H1 (cell line): Measurements from ENCODE around the gene PCDHB7. TPM values are rescaled to one million over a fixed set of nuclear protein-coding genes. Genes with fewer than 3 reads are reported as not detected.
A peak's percentile ranks its signal among the peaks of the same experiment; 100 is the strongest.

ENCODE experiments used
- CTCF ChIA-PET: fragments of 300-600 bp; sonication (Branson Sonifier 250); formaldehyde crosslinking; loops from one replicate; lab custom pipeline; 2021; ENCODE audit not compliant: partially characterized antibody; lab: Charles Lee
- POLR2A ChIA-PET: fragments of 300-600 bp; sonication (Branson Sonifier 250); formaldehyde crosslinking; loops from one replicate; lab custom pipeline; 2021; ENCODE audit warnings: inconsistent platforms; ENCODE audit not compliant: partially characterized antibody; lab: Charles Lee
- DNase-seq, 2 experiments: peaks; one replicate each; pipeline versions ENCODE4 v3.0.0 to v3.0.0-alpha.2; 2010 to 2022; ENCODE audit warnings: low spot score in 2 of 2, low read depth in 1 of 2, mixed read lengths in 1 of 2
- FAIRE-seq: peaks from 2 replicates; lab custom pipeline; 2011; peaks lifted over from hg19 to GRCh38; lab: Jason Lieb, UNC
- H2AFZ ChIP-seq: 2 replicates; pipeline ENCODE4 v1.8.1; 2012; ENCODE audit warnings: low read length, inconsistent platforms
- H2AK5ac ChIP-seq: 2 replicates; pipeline ENCODE4 v1.6.1; 2013; ENCODE audit warnings: low read depth, low read length
- H2BK120ac ChIP-seq: replicated peaks from 2 replicates; pipeline ENCODE3; 2013; ENCODE audit warnings: low read depth, low read length, inconsistent platforms
- H2BK12ac ChIP-seq: 2 replicates; pipeline ENCODE4 v1.6.1; 2013; ENCODE audit warnings: low read depth, low read length
- H2BK15ac ChIP-seq: 2 replicates; pipeline ENCODE4 v1.6.1; 2013; ENCODE audit warnings: low read length
- H2BK20ac ChIP-seq: 2 replicates; pipeline ENCODE4 v1.6.1; 2013; ENCODE audit warnings: low read length
- H2BK5ac ChIP-seq: 2 replicates; pipeline ENCODE4 v1.6.1; 2013; ENCODE audit warnings: low read depth, low read length
- H3K14ac ChIP-seq: 2 replicates; pipeline ENCODE4 v1.6.1; 2013; ENCODE audit warnings: inconsistent platforms; ENCODE audit not compliant: insufficient read length
- H3K18ac ChIP-seq: 2 replicates; pipeline ENCODE4 v1.6.1; 2013; ENCODE audit warnings: low read length; ENCODE audit errors: extremely low read depth
- H3K23ac ChIP-seq: 2 replicates; pipeline ENCODE4 v1.6.1; 2013; ENCODE audit warnings: inconsistent platforms; ENCODE audit not compliant: insufficient read length
- H3K23me2 ChIP-seq: 2 replicates; pipeline ENCODE4 v1.6.1; 2013; ENCODE audit warnings: low read depth, low read length
- H3K27ac ChIP-seq: 2 replicates; pipeline ENCODE4 v1.6.1; 2011; ENCODE audit warnings: low read depth, low read length, inconsistent platforms
- H3K27me3 ChIP-seq, 4 experiments: replicated peaks in 1 of 4; 1 replicate in 1 of 4; 2 replicates in 3 of 4; pipeline versions ENCODE4 v1.6.1 to v1.8.1; 2011 to 2013; ENCODE audit warnings: low read length in 3 of 4, mild to moderate bottlenecking in 3 of 4, inconsistent platforms in 2 of 4, mixed read lengths in 2 of 4, moderate library complexity in 1 of 4; ENCODE audit not compliant: control insufficient read depth in 3 of 4, insufficient read depth in 3 of 4; ENCODE audit errors: extremely low read depth in 1 of 4
- H3K36me3 ChIP-seq, 4 experiments: 2 replicates each; pipeline versions ENCODE4 v1.6.1 to v1.8.1; 2011 to 2013; ENCODE audit warnings: mild to moderate bottlenecking in 4 of 4, low read length in 3 of 4, moderate library complexity in 2 of 4, control low read depth in 1 of 4, inconsistent platforms in 1 of 4; ENCODE audit not compliant: insufficient read depth in 4 of 4, control insufficient read depth in 2 of 4
- H3K4ac ChIP-seq: replicated peaks from 2 replicates; pipeline ENCODE3; 2013; ENCODE audit warnings: low read length, low read depth, mixed read lengths, inconsistent platforms; ENCODE audit not compliant: insufficient read length
- H3K4me1 ChIP-seq, 4 experiments: replicated peaks in 1 of 4; 1 replicate in 1 of 4; 2 replicates in 3 of 4; pipeline versions ENCODE4 v1.6.1 to v1.8.1; 2011 to 2013; ENCODE audit warnings: low read length in 3 of 4, inconsistent platforms in 2 of 4, mixed read lengths in 1 of 4; ENCODE audit not compliant: insufficient read depth in 4 of 4, control insufficient read depth in 3 of 4
- H3K4me2 ChIP-seq, 2 experiments: 2 replicates each; pipeline versions ENCODE4 v1.6.1 to v1.8.1; 2011 to 2013; ENCODE audit warnings: low read depth in 2 of 2, low read length in 2 of 2, control low read depth in 1 of 2, inconsistent platforms in 1 of 2, mild to moderate bottlenecking in 1 of 2; ENCODE audit not compliant: insufficient read depth in 1 of 2
- H3K4me3 ChIP-seq, 4 experiments: fragments of 200-600, 300-600 bp in 1 of 4; sonication (generic), shearing (Covaris generic), sonication (Bioruptor Twin) in 1 of 4; 2 replicates each; pipeline versions ENCODE4 v1.5.1 to v1.8.1; 2011 to 2016; ENCODE audit warnings: low read length in 4 of 4, low read depth in 3 of 4, control low read depth in 2 of 4, inconsistent platforms in 2 of 4, mild to moderate bottlenecking in 2 of 4, mixed read lengths in 1 of 4, moderate library complexity in 1 of 4; ENCODE audit not compliant: insufficient read depth in 2 of 4; ENCODE audit errors: extremely low read depth in 1 of 4
- H3K56ac ChIP-seq: replicated peaks from 2 replicates; pipeline ENCODE3; 2013; ENCODE audit warnings: low read depth, mild to moderate bottlenecking, mixed read lengths, low read length, inconsistent platforms; ENCODE audit not compliant: insufficient read length
- H3K79me1 ChIP-seq: 2 replicates; pipeline ENCODE4 v1.6.1; 2013; ENCODE audit warnings: low read depth, low read length, control low read depth
- H3K79me2 ChIP-seq, 2 experiments: 2 replicates each; pipeline versions ENCODE4 v1.6.1 to v1.8.1; 2012 to 2013; ENCODE audit warnings: low read length in 2 of 2, mild to moderate bottlenecking in 2 of 2, inconsistent platforms in 1 of 2; ENCODE audit not compliant: insufficient read depth in 2 of 2, control insufficient read depth in 1 of 2
- H3K9ac ChIP-seq, 4 experiments: replicated peaks in 1 of 4; 1 replicate in 1 of 4; 2 replicates in 3 of 4; pipeline versions ENCODE4 v1.6.1 to v1.8.1; 2011 to 2013; ENCODE audit warnings: low read depth in 3 of 4, low read length in 3 of 4, control low read depth in 2 of 4, mild to moderate bottlenecking in 2 of 4, moderate library complexity in 2 of 4, inconsistent platforms in 1 of 4; ENCODE audit errors: extremely low read depth in 1 of 4
- H3K9me3 ChIP-seq, 2 experiments: 2 replicates each; pipeline versions ENCODE4 v1.6.1 to v1.8.1; 2012 to 2013; ENCODE audit warnings: mild to moderate bottlenecking in 2 of 2, moderate library complexity in 2 of 2, control low read depth in 1 of 2, inconsistent platforms in 1 of 2, low read depth in 1 of 2, low read length in 1 of 2, mixed read lengths in 1 of 2; ENCODE audit not compliant: insufficient read depth in 2 of 2
- H4K20me1 ChIP-seq, 2 experiments: replicated peaks in 1 of 2; 2 replicates each; pipeline versions ENCODE3 to v1.8.1; 2011 to 2013; ENCODE audit warnings: inconsistent platforms in 2 of 2, low read length in 2 of 2, mild to moderate bottlenecking in 1 of 2; ENCODE audit not compliant: insufficient read depth in 2 of 2, control insufficient read depth in 1 of 2
- H4K5ac ChIP-seq: 2 replicates; pipeline ENCODE4 v1.6.1; 2013; ENCODE audit warnings: low read length, low read depth, mixed read lengths, inconsistent platforms; ENCODE audit not compliant: insufficient read length
- H4K8ac ChIP-seq: 2 replicates; pipeline ENCODE4 v1.8.0; 2013; ENCODE audit warnings: mild to moderate bottlenecking, moderate library complexity, low read length, inconsistent platforms; ENCODE audit not compliant: insufficient read depth; ENCODE audit errors: extremely low read depth
- H4K91ac ChIP-seq: replicated peaks from 2 replicates; pipeline ENCODE3; 2013; ENCODE audit warnings: low read length, mixed read lengths, inconsistent platforms; ENCODE audit not compliant: insufficient read length
- BACH1 ChIP-seq: IDR thresholded peaks from 2 replicates; pipeline ENCODE4 v1.6.1; 2012; ENCODE audit warnings: low read length, improper control_type of control experiment
- CEBPB ChIP-seq: IDR thresholded peaks from 2 replicates; pipeline ENCODE4 v1.6.1; 2012; ENCODE audit warnings: low read depth, low read length
- CHD2 ChIP-seq: IDR thresholded peaks from 2 replicates; pipeline ENCODE4 v1.6.1; 2012; ENCODE audit warnings: low read length, improper control_type of control experiment
- CREB1 ChIP-seq: IDR thresholded peaks from 2 replicates; pipeline ENCODE4 v1.6.1; 2012; ENCODE audit warnings: inconsistent platforms
- PHF8 ChIP-seq: fragments of 200-600 bp; sonication (generic); conservative IDR thresholded peaks from 2 replicates; pipeline ENCODE4 v1.7.1; 2012; ENCODE audit warnings: low read depth, mild to moderate bottlenecking, inconsistent platforms, low read length, moderate library complexity
- RAD21 ChIP-seq, 2 experiments: IDR thresholded peaks in 1 of 2; conservative IDR thresholded peaks in 1 of 2; 2 replicates each; pipeline ENCODE4 v1.6.1; 2011; ENCODE audit warnings: low read depth in 2 of 2, low read length in 2 of 2, improper control_type of control experiment in 1 of 2, inconsistent platforms in 1 of 2, mild to moderate bottlenecking in 1 of 2, moderate library complexity in 1 of 2
- RXRA ChIP-seq: IDR thresholded peaks from 2 replicates; pipeline ENCODE4 v1.6.1; 2011; ENCODE audit warnings: low read depth, mild to moderate bottlenecking, low read length, moderate library complexity; ENCODE audit not compliant: insufficient read depth
- SAP30 ChIP-seq: fragments of 300-600 bp; sonication (generic); IDR thresholded peaks from 2 replicates; pipeline ENCODE4 v1.7.1; 2012; ENCODE audit warnings: low read length, moderate library complexity, mild to moderate bottlenecking, inconsistent platforms; ENCODE audit not compliant: insufficient read depth, insufficient replicate concordance
- TAF1 ChIP-seq: IDR thresholded peaks from 2 replicates; pipeline ENCODE4 v1.6.1; 2011; ENCODE audit warnings: mild to moderate bottlenecking, low read depth, low read length
- TCF12 ChIP-seq: IDR thresholded peaks from 2 replicates; pipeline ENCODE4 v1.6.1; 2011; ENCODE audit warnings: low read depth, mild to moderate bottlenecking, low read length
- ZNF274 ChIP-seq: IDR thresholded peaks from 2 replicates; pipeline ENCODE4 v1.7.0; 2012; ENCODE audit warnings: low read length, borderline replicate concordance; ENCODE audit errors: extremely low read depth
- WGBS, 2 experiments: shearing (Covaris generic) in 1 of 2; methylation state at CpG; one replicate each; pipeline versions ENCODE4 v1.1.6 to v1.1.7; 2013 to 2015; ENCODE audit warnings: low lambda C conversion rate in 2 of 2, mixed read lengths in 2 of 2, inconsistent platforms in 1 of 2, low coverage in 1 of 2, missing lambda C conversion rate in 1 of 2; ENCODE audit not compliant: insufficient replicate concordance in 2 of 2, insufficient coverage in 1 of 2, insufficient read length in 1 of 2; ENCODE audit errors: extremely low coverage in 1 of 2, missing lambda C conversion rate in 1 of 2; 5-methylcytosine and 5-hydroxymethylcytosine counted together
- polyA plus RNA-seq, 7 experiments: library from polyadenylated mRNA; depleted of rRNA in 3 of 7; stranded (reverse) in 5 of 7; unstranded in 2 of 7; fragments of >200 nt in 5 of 7; fragments of 200-250 nt in 2 of 7; gene quantifications; 1 replicate in 5 of 7; 2 replicates in 1 of 7; 4 replicates in 1 of 7; pipeline versions ENCODE4 v1.2.1 to v1.2.3, GENCODE V29; 2011 to 2013; ENCODE audit warnings: missing spikeins in 2 of 7, mixed read lengths in 2 of 7
- total RNA-seq: library from RNA; stranded (reverse); fragmentation: NEBNext Ultra II Directional; extraction: Animal tissue kit (Norgen Biotek cat#: 25700); gene quantifications from 2 replicates; pipeline ENCODE4 v1.2.1, GENCODE V29; 2021
- TF ChIP-seq, protein P1 (sequence below): IDR thresholded peaks from 2 replicates; pipeline ENCODE4 v1.6.1; 2012; ENCODE audit warnings: low read length, inconsistent platforms

The PCDHB7 gene
- total and polyA plus RNA-seq, 2 of the 8 experiments (the other 6 are each of a cell fraction or from before 2014, with no cell fraction given), result 0.17 to 0.19 TPM

DNA sequence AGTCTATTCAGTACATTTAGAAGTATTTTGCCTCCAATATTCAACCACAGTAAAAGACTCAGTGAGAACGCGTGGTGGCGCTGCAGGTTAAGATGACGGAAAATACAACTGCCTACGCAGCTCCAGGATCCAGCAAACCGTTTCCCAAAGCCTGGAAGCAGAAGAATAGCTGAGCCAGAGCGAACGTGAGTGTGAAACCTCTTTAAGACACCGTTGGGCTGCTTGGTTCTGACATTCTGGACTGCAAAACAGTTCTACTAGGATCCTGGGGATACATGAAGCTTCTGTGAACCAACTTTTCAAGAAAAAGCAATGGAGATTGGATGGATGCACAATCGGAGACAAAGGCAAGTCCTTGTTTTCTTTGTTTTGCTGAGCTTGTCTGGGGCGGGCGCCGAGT lies 9.8 kb downstream of the PCDHB7 start, which contains the start of gene PCDHB16:
PCDHB16 (plus strand) TSS at position 140 of the 400 bp plus-strand sequence; CDS start at position 313, 173 bp downstream.
- Histone ChIP-seq H3K36me3 (no peaks in the 10 kb centered on the region), H2BK12ac (no peak within 1 kb of the TSS), H3K56ac (no peak within 1 kb of the TSS), H3K27ac (no peak within 1 kb of the TSS), H4K5ac (no peak within 1 kb of the TSS), H3K79me1 (no peaks in the 10 kb centered on the region), H4K91ac (no peak within 1 kb of the TSS), H2BK120ac (no peak within 1 kb of the TSS), H2AFZ (peak within 1 kb of the TSS; percentile 100), H3K18ac (no peak within 1 kb of the TSS), H3K4me1 (0 out of 7 replicates have a peak, but pooled peaks cover 0 to 2% (median 0%) of the 10 kb centered on the region in 4 experiments), H4K20me1 (no peaks in the 10 kb centered on the region), H3K14ac (no peak within 1 kb of the TSS), H3K23me2 (no peaks in the 10 kb centered on the region), H3K4ac (no peak within 1 kb of the TSS), H3K23ac (no peak within 1 kb of the TSS), H3K9me3 (no peaks in the 10 kb centered on the region; a peak in 1 of 4 replicates), H3K27me3 (no peaks in the 10 kb centered on the region), H3K79me2 (no peaks in the 10 kb centered on the region), H3K4me3 (peak within 1 kb of the TSS; percentile 11 to 52 (median 32); a peak in 5 of 8 replicates), H2BK5ac (no peak within 1 kb of the TSS), H2BK15ac (no peak within 1 kb of the TSS), H2AK5ac (no peak within 1 kb of the TSS), H3K4me2 (peak within 1 kb of the TSS; percentile 41 to 60), H4K8ac (0 out of 2 replicates have a peak within 1 kb of the TSS, but pooled peaks have one; percentile 16), H3K9ac (peak within 1 kb of the TSS in 1 of 4 experiments; percentile 62; a peak in 1 of 7 replicates), H2BK20ac (no peak within 1 kb of the TSS)
- CTCF ChIA-PET, result interaction anchor here (0.6 to 3.5 kb wide), 71 partner anchors 9 to 765 kb away, joined by 3 to 44 read pairs (median 4); partner anchors contain the start of genes PCDHB10, PCDHB11, PCDHB12 and PCDHB13
- FAIRE-seq (peak; percentile 70), DNase-seq (peak in 1 of 2 experiments; percentile 78)
- POLR2A ChIA-PET, result interaction anchor here (1.0 to 1.4 kb wide), 3 partner anchors 10 to 87 kb away, joined by 3 to 7 read pairs (median 6); partner anchors contain the start of genes PCDHB10, PCDHB2 and PCDHB5
- WGBS, 2 experiments, result 37% methylated on average over 13 of the region's 13 CpGs; no CpG with 5 or more reads in 1 of the 2 experiments
- TF ChIP-seq, protein P1, sequence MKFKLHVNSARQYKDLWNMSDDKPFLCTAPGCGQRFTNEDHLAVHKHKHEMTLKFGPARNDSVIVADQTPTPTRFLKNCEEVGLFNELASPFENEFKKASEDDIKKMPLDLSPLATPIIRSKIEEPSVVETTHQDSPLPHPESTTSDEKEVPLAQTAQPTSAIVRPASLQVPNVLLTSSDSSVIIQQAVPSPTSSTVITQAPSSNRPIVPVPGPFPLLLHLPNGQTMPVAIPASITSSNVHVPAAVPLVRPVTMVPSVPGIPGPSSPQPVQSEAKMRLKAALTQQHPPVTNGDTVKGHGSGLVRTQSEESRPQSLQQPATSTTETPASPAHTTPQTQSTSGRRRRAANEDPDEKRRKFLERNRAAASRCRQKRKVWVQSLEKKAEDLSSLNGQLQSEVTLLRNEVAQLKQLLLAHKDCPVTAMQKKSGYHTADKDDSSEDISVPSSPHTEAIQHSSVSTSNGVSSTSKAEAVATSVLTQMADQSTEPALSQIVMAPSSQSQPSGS, result no peak
- TF ChIP-seq TAF1 (peak; percentile 38; the same call in 1 of the 2 replicates), RXRA (no peak), ZNF274 (no peak), RAD21 (IDR thresholded peaks at IDR 0.05 in 1 of 2, conservative IDR thresholded peaks at IDR 0.05 in 1 of 2; ENCODE audit: low read depth in 2 of 2, low read length in 2 of 2) (peak; percentile 72 to 73), CEBPB (no peak), PHF8 (no peak), BACH1 (no peak), CHD2 (no peak), TCF12 (no peak), CREB1 (peak; percentile 84), SAP30 (no peak)
